Smooth muscle cell (in vitro differentiated cells): ENCODE measurements around the gene RARS2. TPM values are rescaled to one million over a fixed set of nuclear protein-coding genes. Genes with fewer than 3 reads are reported as not detected.
A peak's percentile ranks its signal among the peaks of the same experiment; 100 is the strongest.

Source experiments
- DNase-seq: peaks from one replicate; lab custom pipeline; 2025; ENCODE audit not compliant: unreplicated experiment; lab: John Stamatoyannopoulos, UW
- H2AFZ ChIP-seq: fragments of 200-600 bp; sonication (generic); 2 replicates; pipeline ENCODE4 v1.6.0; 2016; ENCODE audit warnings: antibody characterized with exemption, low read depth, mild to moderate bottlenecking
- H3F3A ChIP-seq: fragments of 200-600 bp; sonication (generic); 2 replicates; pipeline ENCODE4 v1.6.0; 2017; ENCODE audit warnings: antibody characterized with exemption, low read depth
- H3K27ac ChIP-seq: fragments of 200-600 bp; sonication (generic); 2 replicates; pipeline ENCODE4 v1.5.1; 2016; ENCODE audit warnings: low read depth, mild to moderate bottlenecking
- H3K27me3 ChIP-seq: fragments of 200-600 bp; sonication (generic); 2 replicates; pipeline ENCODE4 v1.6.1; 2016; ENCODE audit warnings: low read depth, mild to moderate bottlenecking
- H3K36me3 ChIP-seq: fragments of 200-600 bp; sonication (generic); 2 replicates; pipeline ENCODE4 v1.5.1; 2016; ENCODE audit warnings: low read depth
- H3K4me1 ChIP-seq: fragments of 200-600 bp; sonication (generic); 2 replicates; pipeline ENCODE4 v1.5.1; 2016; ENCODE audit warnings: low read depth
- H3K4me2 ChIP-seq: fragments of 200-600 bp; sonication (generic); 2 replicates; pipeline ENCODE4 v1.6.0; 2016; ENCODE audit warnings: mild to moderate bottlenecking
- H3K4me3 ChIP-seq: fragments of 200-600 bp; sonication (generic); 2 replicates; pipeline ENCODE4 v1.5.1; 2016; ENCODE audit warnings: mild to moderate bottlenecking
- H3K79me2 ChIP-seq: fragments of 200-600 bp; sonication (generic); 2 replicates; pipeline ENCODE4 v1.6.0; 2016; ENCODE audit warnings: low read depth, mild to moderate bottlenecking
- H3K9ac ChIP-seq: fragments of 200-600 bp; sonication (generic); 2 replicates; pipeline ENCODE4 v1.6.0; 2016; ENCODE audit warnings: low read depth
- H3K9me3 ChIP-seq: fragments of 200-600 bp; sonication (generic); replicated peaks from 2 replicates; pipeline ENCODE4 v1.5.1; 2016; ENCODE audit warnings: low read depth
- H4K20me1 ChIP-seq: fragments of 200-600 bp; sonication (generic); 2 replicates; pipeline ENCODE4 v1.6.0; 2016; ENCODE audit warnings: low read depth
- CTCF ChIP-seq: fragments of 200-600 bp; sonication (generic); IDR thresholded peaks from 2 replicates; pipeline ENCODE4 v1.5.1; 2017; ENCODE audit warnings: borderline replicate concordance, mild to moderate bottlenecking, antibody characterized with exemption; ENCODE audit not compliant: insufficient read depth, poor library complexity, severe bottlenecking
- WGBS: methylation state at CpG from one replicate; pipeline ENCODE4 v1.1.7; 2016; ENCODE audit warnings: low lambda C conversion rate; 5-methylcytosine and 5-hydroxymethylcytosine counted together
- polyA plus RNA-seq: library from polyadenylated mRNA; unstranded; fragments of >200 nt; fragmentation: Nextera tagmentation; extraction: Ambion mirVana; gene quantifications from 2 replicates; pipeline ENCODE4 v1.2.1, GENCODE V29; 2016
- total RNA-seq: library from RNA; depleted of rRNA; stranded (reverse); fragments of >200 nt; gene quantifications from 2 replicates; pipeline ENCODE4 v1.2.3, GENCODE V29; 2014

Gene RARS2
- total RNA-seq, result 43.1 and 51.0 TPM in 2 replicates
- 52.5 and 68.9 TPM in 2 replicates for polyA plus RNA-seq

GRCh38 chr6:87589693-87590416 lies at the start of gene RARS2, which contains the start of gene ORC3:
TSS of gene RARS2 (minus strand) at chr6:87589987. CDS start at chr6:87589957, 30 bp downstream.
TSS of gene ORC3 (plus strand) at chr6:87590135. CDS start at chr6:87590169, 34 bp downstream.
- peak; percentile 83 for DNase-seq
- Histone ChIP-seq H3K27me3 (no peaks in the 10 kb centered on the region), H3K4me3 (peak within 1 kb of the TSS; percentile 90), H4K20me1 (peaks cover 43% of the 10 kb centered on the region), H2AFZ (peak within 1 kb of the TSS; percentile 96), H3K36me3 (no peaks in the 10 kb centered on the region), H3K4me1 (peaks cover 17% of the 10 kb centered on the region), H3K4me2 (peak within 1 kb of the TSS; percentile 96), H3K9me3 (no peaks in the 10 kb centered on the region), H3F3A (no peaks in the 10 kb centered on the region), H3K79me2 (peaks cover 83% of the 10 kb centered on the region), H3K9ac (peak within 1 kb of the TSS; percentile 85), H3K27ac (peak within 1 kb of the TSS; percentile 69)
- WGBS, result under 1% methylated on average over 49 of the region's 49 CpGs
- TF ChIP-seq CTCF, result no peak

- Histone ChIP-seq H3K4me2 (no peak overlapping the region), H3K9me3 (no peaks in the 10 kb centered on the region), H2AFZ (no peak overlapping the region), H3K4me1 (no peaks in the 10 kb centered on the region), H3F3A (no peaks in the 10 kb centered on the region), H3K27me3 (no peaks in the 10 kb centered on the region), H3K9ac (no peak overlapping the region), H4K20me1 (no peaks in the 10 kb centered on the region), H3K4me3 (no peak overlapping the region), H3K36me3 (no peaks in the 10 kb centered on the region), H3K79me2 (no peaks in the 10 kb centered on the region), H3K27ac (no peak overlapping the region)
- DNase-seq, result no peak
- 96% methylated on average over 4 of the region's 4 CpGs for WGBS
- TF ChIP-seq CTCF, result no peak
Measured at GRCh38 chr6:87639373-87639772, 49.6 kb upstream of the RARS2 start.

- no peak overlapping the region for H2AFZ ChIP-seq
- no peaks in the 10 kb centered on the region for H3F3A ChIP-seq
- H3K4me1 ChIP-seq, result no peaks in the 10 kb centered on the region
- 100% methylated on average over 1 of the region's 1 CpG for WGBS
- no peak overlapping the region for H3K9ac ChIP-seq
- no peak for DNase-seq
- H3K36me3 ChIP-seq, result no peaks in the 10 kb centered on the region
- no peak overlapping the region for H3K4me3 ChIP-seq
- H4K20me1 ChIP-seq, result no peaks in the 10 kb centered on the region
- no peak for TF ChIP-seq CTCF
- no peaks in the 10 kb centered on the region for H3K9me3 ChIP-seq
- no peaks in the 10 kb centered on the region for H3K79me2 ChIP-seq
- H3K27ac ChIP-seq, result no peak overlapping the region
- H3K4me2 ChIP-seq, result no peak overlapping the region
- H3K27me3 ChIP-seq, result no peaks in the 10 kb centered on the region
Measured at GRCh38 chr6:87637106-87637505, 47.3 kb upstream of the RARS2 start.

- no peak for DNase-seq
- Histone ChIP-seq H3K9ac (no peak overlapping the region), H3K27me3 (no peaks in the 10 kb centered on the region), H4K20me1 (no peaks in the 10 kb centered on the region), H3K79me2 (no peaks in the 10 kb centered on the region), H3K4me3 (no peak overlapping the region), H3K27ac (no peak overlapping the region), H3K4me2 (no peak overlapping the region), H2AFZ (no peak overlapping the region), H3F3A (no peaks in the 10 kb centered on the region), H3K4me1 (no peaks in the 10 kb centered on the region), H3K9me3 (no peaks in the 10 kb centered on the region), H3K36me3 (no peaks in the 10 kb centered on the region)
- TF ChIP-seq CTCF, result no peak
- WGBS, result 97% methylated on average over 1 of the region's 1 CpG
Measured at GRCh38 chr6:87636315-87636714, 46.5 kb upstream of the RARS2 start.
